Mesendoderm (in vitro differentiated cells): ENCODE results near the gene NOX4.
"Not testable (repeated sequence)": the region's sequence is repeated elsewhere in the genome, so short reads cannot be mapped to it uniquely, and the experiment has no call there.

ENCODE experiments used
- DNase-seq: peaks from one replicate; pipeline ENCODE4 v3.0.0; 2013
- H2AK5ac ChIP-seq: 2 replicates; pipeline ENCODE4 v1.6.1; 2013; ENCODE audit warnings: low read length, inconsistent platforms
- H2BK120ac ChIP-seq: 2 replicates; pipeline ENCODE4 v1.6.1; 2013; ENCODE audit warnings: low read depth, mild to moderate bottlenecking, low read length, moderate library complexity, mixed read lengths
- H2BK15ac ChIP-seq: replicated peaks from 2 replicates; pipeline ENCODE4 v1.6.1; 2013; ENCODE audit warnings: low read depth, mild to moderate bottlenecking, moderate library complexity
- H2BK5ac ChIP-seq: 2 replicates; pipeline ENCODE4 v1.6.1; 2013; ENCODE audit warnings: low read length, inconsistent platforms
- H3K18ac ChIP-seq: 2 replicates; pipeline ENCODE4 v1.6.1; 2013; ENCODE audit warnings: mild to moderate bottlenecking, low read length, mixed read lengths
- H3K23ac ChIP-seq: one replicate; pipeline ENCODE4 v1.6.1; 2013; ENCODE audit warnings: low read length
- H3K27ac ChIP-seq: 2 replicates; pipeline ENCODE4 v1.5.1; 2013; ENCODE audit warnings: low read depth, mild to moderate bottlenecking, inconsistent platforms, low read length, moderate library complexity
- H3K27me3 ChIP-seq: 2 replicates; pipeline ENCODE4 v1.6.1; 2013; ENCODE audit warnings: low read length, control low read depth, mild to moderate bottlenecking, inconsistent platforms; ENCODE audit not compliant: insufficient read depth, poor library complexity
- H3K36me3 ChIP-seq: 2 replicates; pipeline ENCODE4 v1.6.1; 2013; ENCODE audit warnings: low read length, inconsistent platforms; ENCODE audit not compliant: control insufficient read depth, insufficient read depth
- H3K4ac ChIP-seq: one replicate; pipeline ENCODE4 v1.6.1; 2013; ENCODE audit warnings: low read depth, mild to moderate bottlenecking, low read length, moderate library complexity
- H3K4me1 ChIP-seq: 2 replicates; pipeline ENCODE4 v1.6.1; 2013; ENCODE audit warnings: low read depth, low read length, inconsistent platforms; ENCODE audit not compliant: control insufficient read depth
- H3K4me2 ChIP-seq: 2 replicates; pipeline ENCODE4 v1.6.1; 2013; ENCODE audit warnings: low read length
- H3K4me3 ChIP-seq: 2 replicates; pipeline ENCODE4 v1.5.1; 2013; ENCODE audit warnings: mild to moderate bottlenecking, low read length
- H3K56ac ChIP-seq: one replicate; pipeline ENCODE4 v1.6.1; 2013; ENCODE audit warnings: low read length
- H3K79me1 ChIP-seq: 2 replicates; pipeline ENCODE4 v1.6.1; 2013; ENCODE audit warnings: low read length, inconsistent platforms
- H3K79me2 ChIP-seq: 2 replicates; pipeline ENCODE4 v1.6.1; 2013; ENCODE audit warnings: mild to moderate bottlenecking, low read length; ENCODE audit not compliant: control insufficient read depth, insufficient read depth
- H3K9ac ChIP-seq: 2 replicates; pipeline ENCODE4 v1.6.1; 2013; ENCODE audit warnings: low read length, inconsistent platforms
- H4K5ac ChIP-seq: one replicate; pipeline ENCODE4 v1.6.1; 2013; ENCODE audit warnings: low read length
- H4K8ac ChIP-seq: one replicate; pipeline ENCODE4 v1.6.1; 2013; ENCODE audit warnings: low read depth, mild to moderate bottlenecking, control low read depth, low read length, moderate library complexity
- WGBS: extraction: QIAGEN DNeasy Blood & Tissue Kit; methylation state at CpG from one replicate; pipeline ENCODE4 v1.1.7; 2013; ENCODE audit warnings: low lambda C conversion rate, missing lambda C conversion rate; ENCODE audit not compliant: insufficient coverage; ENCODE audit errors: extremely low coverage; 5-methylcytosine and 5-hydroxymethylcytosine counted together

Gene NOX4

DNA sequence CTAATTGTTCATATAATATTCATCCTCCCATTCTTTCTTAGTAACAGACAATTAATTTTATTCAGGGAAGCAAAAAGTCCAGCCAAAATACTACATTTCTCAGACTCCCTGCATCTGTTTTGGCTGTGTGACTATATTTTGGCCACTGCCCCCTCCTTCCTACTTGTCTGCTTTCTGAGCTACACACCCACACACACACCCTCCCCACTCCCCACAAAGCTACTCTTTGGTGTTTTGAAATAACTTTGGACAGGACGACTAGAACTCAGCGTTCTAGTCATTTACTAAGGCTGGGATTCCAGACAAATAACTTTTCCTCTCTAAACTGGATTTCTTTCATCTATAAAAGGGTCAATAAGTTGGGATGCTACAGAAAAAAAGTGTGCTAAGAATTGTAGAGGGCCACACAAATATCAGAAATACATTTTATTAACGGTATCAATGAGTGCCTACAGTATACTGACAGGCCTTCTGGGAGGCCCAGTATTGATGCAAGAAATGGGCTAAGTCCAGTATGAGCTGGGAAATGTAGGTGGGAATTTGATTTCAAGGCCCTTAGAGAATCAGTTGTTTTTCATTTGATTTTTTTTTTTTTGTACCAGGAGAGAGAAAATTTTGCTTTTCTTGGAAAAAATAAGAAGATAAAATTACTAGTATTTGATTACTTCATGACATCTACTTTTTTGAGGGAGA lies 148.1 kb downstream of the NOX4 start:
- not testable (repeated sequence) for H3K79me1 ChIP-seq, H3K4ac ChIP-seq, H3K23ac ChIP-seq, H3K4me3 ChIP-seq, H3K18ac ChIP-seq, H4K5ac ChIP-seq, H3K79me2 ChIP-seq, H3K27me3 ChIP-seq, H2BK120ac ChIP-seq, H3K9ac ChIP-seq, H3K27ac ChIP-seq, H2AK5ac ChIP-seq, H3K4me2 ChIP-seq, H2BK5ac ChIP-seq, H3K4me1 ChIP-seq, H3K56ac ChIP-seq, H4K8ac ChIP-seq, H2BK15ac ChIP-seq, H3K36me3 ChIP-seq, DNase-seq
- WGBS: no CpG with 5 or more reads among the region's 3 CpGs

DNA sequence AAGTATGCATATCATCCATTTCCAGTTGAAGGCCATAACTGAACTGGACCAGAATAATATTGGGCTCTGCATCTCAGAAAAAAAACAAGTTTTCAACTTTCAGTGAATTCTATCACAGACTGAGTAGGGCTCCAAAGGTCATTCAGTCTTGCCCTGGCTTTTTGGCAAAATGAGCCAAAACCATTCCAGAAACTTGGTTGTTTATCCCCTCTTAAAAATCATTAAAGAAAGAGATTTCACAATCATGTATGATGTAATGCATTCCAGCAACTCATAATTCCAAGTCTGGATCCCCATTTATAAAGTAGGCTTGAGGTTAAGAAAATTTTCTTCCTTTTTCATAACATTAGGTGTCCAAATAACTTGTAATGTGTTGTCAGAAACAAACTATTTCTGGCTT lies 150.7 kb downstream of the NOX4 start:
- H2BK5ac ChIP-seq, H3K27ac ChIP-seq, H3K9ac ChIP-seq, H2AK5ac ChIP-seq, H3K79me2 ChIP-seq, H3K23ac ChIP-seq, H3K4me3 ChIP-seq, H3K36me3 ChIP-seq, H4K8ac ChIP-seq, H3K4me2 ChIP-seq, H3K56ac ChIP-seq, H3K27me3 ChIP-seq, H3K4ac ChIP-seq, H3K4me1 ChIP-seq, H2BK15ac ChIP-seq, H2BK120ac ChIP-seq, H4K5ac ChIP-seq, H3K79me1 ChIP-seq, H3K18ac ChIP-seq, DNase-seq: not testable (repeated sequence)

DNA sequence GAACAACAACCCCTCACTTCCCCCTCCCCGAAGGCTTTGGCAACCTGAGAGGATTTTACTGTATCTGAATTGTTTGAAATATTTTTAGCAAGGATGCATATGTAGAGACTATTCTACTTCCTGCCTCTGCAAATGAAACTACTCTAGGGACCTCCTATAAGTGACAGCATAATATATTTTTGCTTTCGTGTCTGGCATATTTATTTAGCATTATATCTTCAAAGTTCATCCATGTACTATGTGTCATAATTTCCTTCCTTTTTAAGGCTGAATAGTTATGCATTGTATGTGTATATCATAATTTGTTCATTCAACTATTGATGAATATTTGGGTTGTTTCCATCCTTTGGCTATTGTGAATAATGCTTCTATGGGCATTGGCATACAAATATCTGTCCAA lies 153.1 kb downstream of the NOX4 start:
- H3K27ac ChIP-seq, H3K23ac ChIP-seq, H3K4me2 ChIP-seq, H3K18ac ChIP-seq, H4K5ac ChIP-seq, H3K4me1 ChIP-seq, H3K36me3 ChIP-seq, H4K8ac ChIP-seq, H2BK5ac ChIP-seq, H3K27me3 ChIP-seq, H3K79me2 ChIP-seq, H3K79me1 ChIP-seq, H3K4ac ChIP-seq, H2BK120ac ChIP-seq, H2BK15ac ChIP-seq, H3K4me3 ChIP-seq, H3K9ac ChIP-seq, H3K56ac ChIP-seq, DNase-seq, H2AK5ac ChIP-seq: not testable (repeated sequence)
- no CpG with 5 or more reads among the region's 2 CpGs for WGBS

GRCh38 chr11:89337100-89337650 lies 154.0 kb downstream of the NOX4 start:
- not testable (repeated sequence) for H3K4me3 ChIP-seq, H2BK15ac ChIP-seq, H3K36me3 ChIP-seq, H3K23ac ChIP-seq, H2AK5ac ChIP-seq, H3K9ac ChIP-seq, H3K4me2 ChIP-seq, H3K56ac ChIP-seq, H3K79me2 ChIP-seq, H3K4ac ChIP-seq, H2BK120ac ChIP-seq, H2BK5ac ChIP-seq, H3K27me3 ChIP-seq, H3K18ac ChIP-seq, DNase-seq, H4K5ac ChIP-seq, H3K79me1 ChIP-seq, H3K27ac ChIP-seq, H4K8ac ChIP-seq, H3K4me1 ChIP-seq
- no CpG with 5 or more reads among the region's 4 CpGs for WGBS

DNA sequence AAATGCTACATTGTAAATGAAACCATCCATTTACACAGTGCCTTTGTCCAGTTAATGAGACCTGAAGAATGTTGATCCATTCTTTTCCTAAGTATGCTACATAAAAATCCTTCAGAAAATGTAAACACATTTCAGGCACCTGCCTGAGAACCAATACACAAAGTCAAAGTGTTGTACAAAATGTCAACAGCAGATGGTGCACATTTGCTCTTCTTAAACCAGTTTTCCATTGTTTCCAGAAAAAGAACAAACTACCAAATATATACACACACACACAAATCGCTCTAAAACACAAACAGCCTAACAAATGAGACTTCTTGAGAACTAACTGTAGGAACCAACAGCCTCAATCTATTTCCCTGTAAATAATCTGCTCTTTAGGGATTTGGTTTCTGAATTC lies 157.5 kb downstream of the NOX4 start:
- H2BK15ac ChIP-seq, H3K9ac ChIP-seq, H4K8ac ChIP-seq, H3K56ac ChIP-seq, H3K4me2 ChIP-seq, H2AK5ac ChIP-seq, H3K79me2 ChIP-seq, H2BK120ac ChIP-seq, H3K23ac ChIP-seq, H3K27ac ChIP-seq, H4K5ac ChIP-seq, H2BK5ac ChIP-seq, H3K79me1 ChIP-seq, H3K4me1 ChIP-seq, H3K4me3 ChIP-seq, H3K27me3 ChIP-seq, H3K18ac ChIP-seq, H3K4ac ChIP-seq, H3K36me3 ChIP-seq: not testable (repeated sequence)
- DNase-seq: peak; percentile 21
- WGBS: no CpG with 5 or more reads among the region's 1 CpG

- not testable (repeated sequence) for H3K27ac ChIP-seq, H2BK15ac ChIP-seq, H4K8ac ChIP-seq, H3K79me2 ChIP-seq, H3K56ac ChIP-seq, H4K5ac ChIP-seq, H3K23ac ChIP-seq, H3K4me3 ChIP-seq, H2BK120ac ChIP-seq, H3K9ac ChIP-seq, H2BK5ac ChIP-seq, H3K79me1 ChIP-seq, DNase-seq, H3K27me3 ChIP-seq, H3K4me2 ChIP-seq, H3K36me3 ChIP-seq, H3K4me1 ChIP-seq, H3K4ac ChIP-seq, H2AK5ac ChIP-seq, H3K18ac ChIP-seq
- no CpG with 5 or more reads among the region's 4 CpGs for WGBS
Measured at GRCh38 chr11:89331940-89332339, 159.2 kb downstream of the NOX4 start.
